Nephron progenitor cell (in vitro differentiated cells): ENCODE measurements around the gene KIF26B.

Experiments
- DNase-seq: peaks from one replicate; pipeline ENCODE4 v3.0.0; 2021
- H3K27ac Mint-ChIP-seq: 2 replicates; pipeline ENCODE4 v1.8.0; 2021; ENCODE audit warnings: mild to moderate bottlenecking, moderate library complexity, mixed read lengths
- H3K27me3 Mint-ChIP-seq: 2 replicates; pipeline ENCODE4 v1.8.0; 2021; ENCODE audit warnings: mild to moderate bottlenecking, low read depth, mixed read lengths; ENCODE audit not compliant: poor library complexity
- H3K36me3 Mint-ChIP-seq: 2 replicates; pipeline ENCODE4 v1.8.0; 2021; ENCODE audit warnings: low read depth, mixed read lengths
- H3K4me1 Mint-ChIP-seq: 2 replicates; pipeline ENCODE4 v1.8.0; 2021; ENCODE audit warnings: mixed read lengths
- H3K4me3 Mint-ChIP-seq: 2 replicates; pipeline ENCODE4 v1.8.0; 2021; ENCODE audit warnings: mild to moderate bottlenecking, moderate library complexity, mixed read lengths
- H3K9me3 Mint-ChIP-seq: 2 replicates; pipeline ENCODE4 v1.8.0; 2021; ENCODE audit warnings: mild to moderate bottlenecking, moderate library complexity, mixed read lengths
- CTCF ChIP-seq: fragments of 200-600 bp; sonication (generic); IDR thresholded peaks from 2 replicates; pipeline ENCODE4 v1.5.0; 2021; ENCODE audit warnings: antibody characterized with exemption

KIF26B gene

GRCh38 chr1:245520611-245521010, 365.8 kb downstream of the KIF26B start:
- H3K4me1 Mint-ChIP-seq, result no peaks in the 10 kb centered on the region
- H3K9me3 Mint-ChIP-seq, result peaks cover 8% of the 10 kb centered on the region
- H3K36me3 Mint-ChIP-seq, result peaks cover 29% of the 10 kb centered on the region
- H3K4me3 Mint-ChIP-seq, result no peak overlapping the region
- DNase-seq, result no peak
- TF ChIP-seq CTCF, result no peak
- H3K27me3 Mint-ChIP-seq, result peaks cover 3% of the 10 kb centered on the region
- H3K27ac Mint-ChIP-seq, result no peak overlapping the region

GRCh38 chr1:245526141-245526540, 371.4 kb downstream of the KIF26B start:
- H3K27me3 Mint-ChIP-seq, result peaks cover 7% of the 10 kb centered on the region
- peaks cover 4% of the 10 kb centered on the region for H3K9me3 Mint-ChIP-seq
- peaks cover 17% of the 10 kb centered on the region for H3K4me1 Mint-ChIP-seq
- H3K4me3 Mint-ChIP-seq, result no peak overlapping the region
- TF ChIP-seq CTCF, result no peak
- H3K36me3 Mint-ChIP-seq, result peaks cover 25% of the 10 kb centered on the region
- DNase-seq, result no peak
- H3K27ac Mint-ChIP-seq, result no peak overlapping the region

- Mint-ChIP-seq H3K36me3 (peaks cover 16% of the 10 kb centered on the region), H3K4me1 (peaks cover 23% of the 10 kb centered on the region), H3K4me3 (no peak overlapping the region), H3K27me3 (peaks cover 8% of the 10 kb centered on the region), H3K27ac (peak overlapping the region; percentile 74), H3K9me3 (peaks cover 4% of the 10 kb centered on the region)
- no peak for DNase-seq
- no peak for TF ChIP-seq CTCF
Measured at GRCh38 chr1:245528258-245528635, 373.5 kb downstream of the KIF26B start.

- peaks cover 8% of the 10 kb centered on the region for H3K36me3 Mint-ChIP-seq
- peaks cover 6% of the 10 kb centered on the region for H3K27me3 Mint-ChIP-seq
- no peak overlapping the region for H3K4me3 Mint-ChIP-seq
- DNase-seq, result no peak
- peaks cover 23% of the 10 kb centered on the region for H3K4me1 Mint-ChIP-seq
- H3K27ac Mint-ChIP-seq, result no peak overlapping the region
- no peak for TF ChIP-seq CTCF
- H3K9me3 Mint-ChIP-seq, result no peaks in the 10 kb centered on the region
Measured at GRCh38 chr1:245530937-245531336, 376.2 kb downstream of the KIF26B start.

- H3K4me3 Mint-ChIP-seq, result no peak overlapping the region
- peaks cover 29% of the 10 kb centered on the region for H3K36me3 Mint-ChIP-seq
- no peaks in the 10 kb centered on the region for H3K9me3 Mint-ChIP-seq
- TF ChIP-seq CTCF, result no peak
- H3K27ac Mint-ChIP-seq, result peak overlapping the region; percentile 60
- peaks cover 51% of the 10 kb centered on the region for H3K4me1 Mint-ChIP-seq
- DNase-seq, result no peak
- H3K27me3 Mint-ChIP-seq, result no peaks in the 10 kb centered on the region
Measured at GRCh38 chr1:245537992-245538391, 383.2 kb downstream of the KIF26B start.

GRCh38 chr1:245538671-245539070, 383.9 kb downstream of the KIF26B start:
- no peak overlapping the region for H3K4me3 Mint-ChIP-seq
- no peaks in the 10 kb centered on the region for H3K9me3 Mint-ChIP-seq
- no peak overlapping the region for H3K27ac Mint-ChIP-seq
- peaks cover 55% of the 10 kb centered on the region for H3K4me1 Mint-ChIP-seq
- no peak for DNase-seq
- TF ChIP-seq CTCF, result no peak
- H3K36me3 Mint-ChIP-seq, result peaks cover 35% of the 10 kb centered on the region
- peaks cover 3% of the 10 kb centered on the region for H3K27me3 Mint-ChIP-seq
